ENCODE measurements around the gene DUSP11. TPM values are rescaled to one million over a fixed set of nuclear protein-coding genes. Genes with fewer than 3 reads are reported as not detected.
A peak's percentile ranks its signal among the peaks of the same experiment; 100 is the strongest.

DUSP11 gene
- total and polyA plus RNA-seq, 2 of the 13 experiments (the other 11 are each of a cell fraction or from before 2014, with no cell fraction given): 30.5 to 36.2 TPM

GRCh38 chr2:73779467-73780236 is at the start of gene DUSP11 (continued):
- TF ChIP-seq ARID4A (CRISPR knock-in tag; IDR thresholded peaks at IDR 0.05; ENCODE audit: borderline replicate concordance) (peak; percentile 91), TCF7L2 (IDR thresholded peaks at IDR 0.05; ENCODE audit: low read depth, low read length) (no peak), ZNF335 (CRISPR knock-in tag; IDR thresholded peaks at IDR 0.05) (0 out of 2 replicates have a peak, but pooled peaks have one; percentile 41), ZNF670 (CRISPR knock-in tag; IDR thresholded peaks at IDR 0.05; ENCODE audit: borderline replicate concordance) (no peak; the same call in 1 of the 2 replicates), ZNF616 (CRISPR knock-in tag; IDR thresholded peaks at IDR 0.05; ENCODE audit: low read depth) (no peak), NFIB (CRISPR knock-in tag; IDR thresholded peaks at IDR 0.05; ENCODE audit: borderline replicate concordance) (no peak), PREB (CRISPR knock-in tag; IDR thresholded peaks at IDR 0.05) (no peak), JUN (CRISPR knock-in tag; IDR thresholded peaks at IDR 0.05) (0 out of 2 replicates have a peak, but pooled peaks have one; percentile 10), ZNF720 (CRISPR knock-in tag; IDR thresholded peaks at IDR 0.05) (no peak), MIER2 (CRISPR knock-in tag; IDR thresholded peaks at IDR 0.05) (no peak), ESRRA (CRISPR knock-in tag; IDR thresholded peaks at IDR 0.05; ENCODE audit: low read depth) (peak; percentile 69; the same call in 1 of the 2 replicates), SAFB2 (CRISPR knock-in tag; IDR thresholded peaks at IDR 0.05; ENCODE audit: borderline replicate concordance, low read depth) (peak; percentile 71; the same call in 1 of the 2 replicates), HNRNPH1 (optimal IDR thresholded peaks at IDR 0.05; ENCODE audit: low read depth, low read length) (peak; percentile 49), GATAD2A (CRISPR knock-in tag; IDR thresholded peaks at IDR 0.05) (peak; percentile 81), SMAD1 (CRISPR knock-in tag; IDR thresholded peaks at IDR 0.05; ENCODE audit: borderline replicate concordance, low read depth) (peak; percentile 97; the same call in 1 of the 2 replicates), ZFP36 (IDR thresholded peaks at IDR 0.05; ENCODE audit: borderline replicate concordance, low read depth, low read length, partially characterized antibody) (no peak), ZNF691 (CRISPR knock-in tag; IDR thresholded peaks at IDR 0.05; ENCODE audit: borderline replicate concordance, low read depth) (peak; percentile 76; the same call in 1 of the 2 replicates), RFXANK (CRISPR knock-in tag; IDR thresholded peaks at IDR 0.05) (0 out of 2 replicates have a peak, but pooled peaks have one; percentile 59), HMGA1 (CRISPR knock-in tag; conservative IDR thresholded peaks at IDR 0.05) (no peak)
- TF ChIP-seq, protein P1, sequence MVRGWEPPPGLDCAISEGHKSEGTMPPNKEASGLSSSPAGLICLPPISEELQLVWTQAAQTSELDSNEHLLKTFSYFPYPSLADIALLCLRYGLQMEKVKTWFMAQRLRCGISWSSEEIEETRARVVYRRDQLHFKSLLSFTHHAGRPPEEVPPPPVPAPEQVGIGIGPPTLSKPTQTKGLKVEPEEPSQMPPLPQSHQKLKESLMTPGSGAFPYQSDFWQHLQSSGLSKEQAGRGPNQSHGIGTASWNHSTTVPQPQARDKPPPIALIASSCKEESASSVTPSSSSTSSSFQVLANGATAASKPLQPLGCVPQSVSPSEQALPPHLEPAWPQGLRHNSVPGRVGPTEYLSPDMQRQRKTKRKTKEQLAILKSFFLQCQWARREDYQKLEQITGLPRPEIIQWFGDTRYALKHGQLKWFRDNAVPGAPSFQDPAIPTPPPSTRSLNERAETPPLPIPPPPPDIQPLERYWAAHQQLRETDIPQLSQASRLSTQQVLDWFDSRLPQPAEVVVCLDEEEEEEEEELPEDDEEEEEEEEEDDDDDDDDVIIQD (CRISPR knock-in tag; IDR thresholded peaks at IDR 0.05; ENCODE audit: low read depth): peak; percentile 94
- TF ChIP-seq, protein P2, sequence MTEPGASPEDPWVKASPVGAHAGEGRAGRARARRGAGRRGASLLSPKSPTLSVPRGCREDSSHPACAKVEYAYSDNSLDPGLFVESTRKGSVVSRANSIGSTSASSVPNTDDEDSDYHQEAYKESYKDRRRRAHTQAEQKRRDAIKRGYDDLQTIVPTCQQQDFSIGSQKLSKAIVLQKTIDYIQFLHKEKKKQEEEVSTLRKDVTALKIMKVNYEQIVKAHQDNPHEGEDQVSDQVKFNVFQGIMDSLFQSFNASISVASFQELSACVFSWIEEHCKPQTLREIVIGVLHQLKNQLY (CRISPR knock-in tag; IDR thresholded peaks at IDR 0.05): peak; percentile 52; the same call in 1 of the 2 replicates
